ENCODE measurements around the gene EXTL1.

EXTL1 gene

GRCh38 chr1:25991937-25992688, 29.5 kb upstream of the EXTL1 start:
- no peak for TF ChIP-seq CTCF (conservative IDR thresholded peaks at IDR 0.05; ENCODE audit: low read depth, low read length)
- Histone ChIP-seq H3K36me3 (ENCODE audit: insufficient read depth) (no peaks in the 10 kb centered on the region), H3K4me3 (IDR thresholded peaks at IDR 0.05; ENCODE audit: insufficient read depth, low read depth, low read length) (no peak overlapping the region), H3K79me2 (ENCODE audit: insufficient read depth, low read depth) (no peaks in the 10 kb centered on the region), H3K4me2 (no peak overlapping the region), H3K4me1 (ENCODE audit: low read depth, poor library complexity, severe bottlenecking) (peaks cover 7% of the 10 kb centered on the region), H3K27me3 (ENCODE audit: insufficient read depth, low read depth) (no peaks in the 10 kb centered on the region), H3K9ac (no peak overlapping the region), H3K27ac (no peak overlapping the region), H2AFZ (ENCODE audit: low read depth) (no peak overlapping the region), H4K20me1 (ENCODE audit: insufficient read depth) (no peaks in the 10 kb centered on the region)

GRCh38 chr1:25992689-25993171, 28.8 kb upstream of the EXTL1 start:
- Histone ChIP-seq H2AFZ (ENCODE audit: low read depth) (no peak overlapping the region), H3K9ac (no peak overlapping the region), H4K20me1 (ENCODE audit: insufficient read depth) (no peaks in the 10 kb centered on the region), H3K36me3 (ENCODE audit: insufficient read depth) (no peaks in the 10 kb centered on the region), H3K27me3 (ENCODE audit: insufficient read depth, low read depth) (no peaks in the 10 kb centered on the region), H3K27ac (no peak overlapping the region), H3K4me3 (IDR thresholded peaks at IDR 0.05; ENCODE audit: insufficient read depth, low read depth, low read length) (no peak overlapping the region), H3K4me1 (ENCODE audit: low read depth, poor library complexity, severe bottlenecking) (peaks cover 8% of the 10 kb centered on the region), H3K79me2 (ENCODE audit: insufficient read depth, low read depth) (no peaks in the 10 kb centered on the region), H3K4me2 (no peak overlapping the region)
- TF ChIP-seq CTCF (conservative IDR thresholded peaks at IDR 0.05; ENCODE audit: low read depth, low read length) = no peak

- no peaks in the 10 kb centered on the region for H3K27me3 ChIP-seq (ENCODE audit: insufficient read depth, low read depth)
- H3K9ac ChIP-seq = no peak overlapping the region
- no peaks in the 10 kb centered on the region for H3K36me3 ChIP-seq (ENCODE audit: insufficient read depth)
- H3K4me2 ChIP-seq = no peak overlapping the region
- no peak for TF ChIP-seq CTCF (conservative IDR thresholded peaks at IDR 0.05; ENCODE audit: low read depth, low read length)
- no peak overlapping the region for H2AFZ ChIP-seq (ENCODE audit: low read depth)
- no peaks in the 10 kb centered on the region for H4K20me1 ChIP-seq (ENCODE audit: insufficient read depth)
- H3K79me2 ChIP-seq (ENCODE audit: insufficient read depth, low read depth) = no peaks in the 10 kb centered on the region
- no peak overlapping the region for H3K27ac ChIP-seq
- H3K4me3 ChIP-seq (IDR thresholded peaks at IDR 0.05; ENCODE audit: insufficient read depth, low read depth, low read length) = no peak overlapping the region
- peaks cover 8% of the 10 kb centered on the region for H3K4me1 ChIP-seq (ENCODE audit: low read depth, poor library complexity, severe bottlenecking)
Observed at GRCh38 chr1:25993197-25993951, 28.2 kb upstream of the EXTL1 start.

GRCh38 chr1:25994402-25995150, 27.0 kb upstream of the EXTL1 start:
- no peaks in the 10 kb centered on the region for H3K27me3 ChIP-seq (ENCODE audit: insufficient read depth, low read depth)
- H4K20me1 ChIP-seq (ENCODE audit: insufficient read depth) = no peaks in the 10 kb centered on the region
- H3K4me3 ChIP-seq (IDR thresholded peaks at IDR 0.05; ENCODE audit: insufficient read depth, low read depth, low read length) = no peak overlapping the region
- no peak overlapping the region for H3K4me2 ChIP-seq
- no peaks in the 10 kb centered on the region for H3K79me2 ChIP-seq (ENCODE audit: insufficient read depth, low read depth)
- no peak overlapping the region for H3K27ac ChIP-seq
- peaks cover 13% of the 10 kb centered on the region for H3K4me1 ChIP-seq (ENCODE audit: low read depth, poor library complexity, severe bottlenecking)
- no peaks in the 10 kb centered on the region for H3K36me3 ChIP-seq (ENCODE audit: insufficient read depth)
- no peak for TF ChIP-seq CTCF (conservative IDR thresholded peaks at IDR 0.05; ENCODE audit: low read depth, low read length)
- no peak overlapping the region for H3K9ac ChIP-seq
- H2AFZ ChIP-seq (ENCODE audit: low read depth) = no peak overlapping the region
